Raji (cell line): ENCODE results near the gene IFNA8.

ENCODE experiments used
- POLR2A ChIP-seq: IDR thresholded peaks from 2 replicates; pipeline ENCODE4 v1.6.1; 2011; ENCODE audit warnings: low read depth, low read length, control low read depth; ENCODE audit not compliant: insufficient read depth

Gene IFNA8

GRCh38 chr9:21408817-21409216 is at the start of gene IFNA8:
IFNA8 (plus strand) TSS chr9:21409117; CDS start chr9:21409177, 60 bp downstream.
- no peak for TF ChIP-seq POLR2A

DNA sequence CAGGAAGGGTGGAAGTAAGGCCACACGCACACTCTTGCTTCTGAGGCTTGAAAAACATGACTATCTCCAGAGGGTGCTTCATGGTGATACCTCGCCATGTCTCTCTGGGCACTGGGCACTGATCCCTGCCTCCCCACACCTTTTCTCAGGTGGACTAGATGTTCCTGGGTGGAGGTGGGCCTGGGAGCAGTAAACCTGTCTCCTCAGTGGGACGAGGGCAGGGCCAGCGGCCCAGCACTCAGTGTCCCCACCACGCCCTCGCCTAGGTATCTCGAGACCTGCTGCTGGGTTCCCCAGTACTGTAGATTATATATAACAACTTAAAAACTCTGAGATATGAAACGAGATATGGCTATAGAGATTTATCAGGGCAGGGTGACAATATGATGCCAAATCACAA is 46.6 kb upstream of the IFNA8 start:
- no peak for TF ChIP-seq POLR2A

GRCh38 chr9:21367957-21368356 is 41.0 kb upstream of the IFNA8 start, which contains the start of gene IFNA13:
IFNA13 (minus strand) TSS chr9:21368057; CDS start chr9:21368010, 47 bp downstream.
- no peak for TF ChIP-seq POLR2A

DNA sequence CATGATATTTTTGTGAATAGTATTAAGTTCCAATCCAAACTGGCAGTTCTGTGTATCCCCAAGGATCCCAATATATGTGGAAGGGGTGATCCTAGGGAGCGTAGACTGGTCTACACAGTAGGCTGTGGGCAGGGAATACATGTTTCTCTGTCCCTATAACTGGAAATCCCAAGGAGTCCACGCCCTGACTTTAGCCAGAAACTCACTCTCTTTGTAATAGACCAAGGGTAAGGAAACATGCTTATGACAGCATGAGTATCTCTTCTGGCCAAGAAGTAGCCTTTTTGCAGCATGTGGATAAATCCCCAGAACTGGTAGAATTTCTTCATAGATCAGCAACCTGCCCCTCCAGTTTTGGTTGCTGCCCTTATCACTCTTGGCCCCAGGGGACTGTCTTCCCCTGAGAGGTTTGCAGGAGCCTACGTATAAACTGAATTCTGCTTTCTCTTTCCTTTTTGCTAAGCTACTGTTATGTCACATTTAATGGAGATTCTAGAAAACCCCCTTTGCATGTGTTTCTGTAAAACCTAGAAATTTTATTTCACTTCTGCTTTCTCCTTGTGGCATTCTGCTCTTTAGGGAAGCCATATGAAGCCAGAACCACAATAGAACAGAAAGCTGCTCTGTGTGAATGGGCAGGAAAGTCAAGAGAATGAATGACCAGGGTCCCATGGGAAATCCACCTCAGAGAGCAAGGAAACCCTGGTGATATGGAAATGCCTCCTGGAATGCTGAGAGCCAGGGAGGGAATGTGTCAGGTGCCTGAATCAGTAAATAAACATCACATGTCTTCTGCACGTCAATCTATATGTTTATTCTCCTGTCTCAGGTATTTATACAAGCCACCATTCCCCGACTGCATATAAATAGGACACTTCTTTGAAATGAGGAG is 27.2 kb upstream of the IFNA8 start:
- no peak for TF ChIP-seq POLR2A

DNA sequence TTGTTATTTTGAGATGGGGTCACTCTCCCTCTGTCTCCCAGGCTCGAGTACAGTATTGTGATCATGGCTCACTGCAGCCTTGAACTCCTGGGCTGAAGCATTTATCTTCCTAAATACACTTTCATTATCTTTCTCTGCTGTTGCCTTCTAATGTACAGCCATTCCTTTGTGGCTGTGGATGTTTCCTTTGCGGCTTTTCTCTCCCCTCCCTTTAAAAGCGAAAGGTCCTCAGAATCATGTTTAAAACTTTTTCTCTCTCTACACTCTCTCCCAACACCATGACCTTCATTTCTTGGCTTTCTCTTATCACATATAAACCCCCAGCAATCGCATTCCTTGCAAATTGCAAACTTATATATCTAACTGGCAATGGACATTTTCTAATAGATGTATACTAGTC is 25.3 kb upstream of the IFNA8 start:
- TF ChIP-seq POLR2A, result no peak

DNA sequence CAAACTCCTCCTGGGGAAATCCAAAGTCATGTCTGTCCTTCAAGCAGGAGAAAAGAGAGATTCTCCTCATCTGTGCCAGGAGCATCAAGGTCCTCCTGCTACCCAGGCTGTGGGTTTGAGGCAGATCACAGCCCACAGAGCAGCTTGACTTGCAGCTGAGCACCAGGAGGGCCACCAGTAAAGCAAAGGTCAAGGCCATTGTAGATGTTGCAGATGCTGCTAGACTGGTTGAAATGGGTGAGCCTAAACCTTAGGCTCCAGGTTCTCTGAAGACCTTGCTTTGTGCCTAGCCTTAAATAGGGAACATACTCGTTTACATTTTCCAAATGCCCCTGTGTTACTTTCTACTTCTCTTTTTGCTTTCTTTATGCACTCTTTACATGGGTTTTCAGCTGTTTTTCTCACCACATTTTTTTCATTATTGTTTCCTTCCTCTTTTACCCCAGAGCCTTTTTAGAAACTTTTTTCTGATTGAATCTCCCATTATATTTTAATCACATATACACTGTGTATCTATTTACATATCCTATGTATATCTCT is 23.7 kb upstream of the IFNA8 start, which contains the start of gene IFNA2:
Gene IFNA2 (minus strand): TSS at position 268 of the 540 bp plus-strand sequence. CDS start 69 bp downstream, at position 199.
- no peak for TF ChIP-seq POLR2A

DNA sequence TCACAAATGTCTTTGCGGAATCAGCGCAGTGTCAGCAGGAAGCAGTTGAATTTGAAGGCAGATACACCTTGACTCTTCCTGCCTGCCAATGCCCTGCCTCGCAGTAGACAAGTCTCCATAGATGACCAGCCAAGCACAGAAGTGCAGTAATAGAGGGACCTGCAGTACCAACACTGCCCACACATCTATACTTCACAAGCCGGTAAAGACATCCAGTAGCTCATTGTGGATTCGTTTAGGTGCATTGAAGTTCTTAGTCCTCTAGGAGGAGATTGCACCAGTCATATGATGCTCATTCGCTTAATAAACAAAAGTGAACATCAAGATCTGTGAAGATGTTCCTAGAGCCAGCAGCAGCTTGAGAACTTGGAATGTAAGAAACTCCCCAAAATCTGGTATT is 16.6 kb upstream of the IFNA8 start:
- no peak for TF ChIP-seq POLR2A

DNA sequence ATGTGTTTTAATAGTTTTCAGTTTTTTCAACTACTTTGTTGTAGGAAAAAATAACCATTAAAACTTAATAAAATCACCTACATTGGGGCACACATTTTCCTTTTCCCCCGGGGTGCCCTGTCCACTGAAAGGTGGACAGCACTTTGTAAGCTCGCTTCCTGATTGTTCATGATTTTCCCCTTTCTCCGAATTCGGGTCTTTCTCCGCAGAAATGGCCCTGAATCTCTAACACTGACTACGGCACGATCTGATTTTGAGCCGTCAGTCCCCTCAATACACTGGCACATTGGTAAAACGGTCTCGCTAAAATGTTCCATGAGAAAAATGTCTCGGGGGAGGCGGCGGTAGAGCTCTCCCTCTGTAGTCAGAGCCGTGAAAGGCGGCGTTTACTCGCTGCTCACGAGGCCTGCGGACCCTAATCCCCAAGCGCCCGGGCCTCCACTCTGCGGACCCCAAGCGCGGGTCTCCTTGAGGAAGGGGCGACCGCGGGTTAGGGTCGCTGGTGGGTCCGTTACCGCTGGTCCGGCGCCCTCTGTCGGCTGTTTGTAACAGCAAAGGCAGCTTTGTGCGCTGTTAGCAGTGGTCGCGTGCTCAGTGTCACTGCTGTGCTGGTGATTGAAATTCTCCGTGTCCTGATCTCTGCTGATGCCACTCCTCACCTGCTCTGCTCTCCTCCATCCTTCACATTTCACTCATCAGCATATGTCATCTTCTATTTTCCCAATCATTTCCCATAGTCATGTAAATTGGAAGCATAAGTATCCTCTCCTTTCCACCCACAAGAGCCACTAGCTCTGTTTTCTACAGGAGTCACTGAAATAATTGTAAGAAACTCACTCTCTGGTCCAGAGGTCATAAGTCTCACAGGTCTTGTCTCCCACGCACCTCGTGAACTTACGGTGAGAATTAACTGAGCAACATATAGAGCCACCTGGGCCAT is 12.9 kb upstream of the IFNA8 start:
- no peak for TF ChIP-seq POLR2A

- no peak for TF ChIP-seq POLR2A
Measured at GRCh38 chr9:21398955-21399489, 9.9 kb upstream of the IFNA8 start.

- no peak for TF ChIP-seq POLR2A
Measured at GRCh38 chr9:21399956-21400355, 9.0 kb upstream of the IFNA8 start.

GRCh38 chr9:21402386-21403251 is 6.3 kb upstream of the IFNA8 start:
- no peak for TF ChIP-seq POLR2A

GRCh38 chr9:21404146-21404545 is 4.8 kb upstream of the IFNA8 start:
- TF ChIP-seq POLR2A, result no peak

DNA sequence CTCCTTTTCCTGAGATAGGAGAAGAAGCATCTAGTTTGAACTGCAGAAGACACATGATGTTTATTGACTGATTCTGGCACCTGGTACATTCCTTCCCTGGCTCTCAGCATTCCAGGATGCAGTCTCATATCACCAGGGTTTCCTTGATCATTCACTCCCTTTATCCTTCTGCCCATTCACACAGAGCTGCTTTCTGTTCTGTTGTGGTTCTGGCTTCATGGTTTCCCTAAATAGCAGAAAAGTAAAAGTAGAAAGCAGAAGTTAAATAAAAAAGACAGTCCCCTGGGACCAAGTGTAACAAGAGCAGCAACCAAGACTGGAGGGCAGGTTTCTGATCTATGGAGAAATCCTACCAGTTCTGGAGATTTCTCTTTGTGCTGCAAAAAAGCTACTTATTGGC is 3.2 kb downstream of the IFNA8 start:
- no peak for TF ChIP-seq POLR2A

DNA sequence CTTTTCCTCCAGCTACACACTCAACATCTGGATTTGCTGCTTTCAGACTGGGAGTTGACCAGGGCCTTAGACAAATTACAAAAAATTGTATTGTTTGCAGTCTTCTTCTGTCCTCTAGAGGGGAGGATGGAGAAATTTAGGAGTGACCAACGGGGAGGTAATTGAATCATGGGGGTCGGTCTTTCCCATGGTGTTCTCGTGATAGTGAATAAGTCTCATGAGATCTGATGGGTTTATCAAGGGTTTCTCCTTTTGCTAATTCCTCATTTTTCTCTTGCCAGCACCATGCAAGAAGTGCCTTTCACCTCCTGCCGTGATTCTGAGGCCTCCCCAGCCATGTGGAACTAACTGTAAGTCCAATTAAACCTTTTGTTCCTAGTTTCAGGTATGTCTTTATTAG is 4.2 kb downstream of the IFNA8 start:
- TF ChIP-seq POLR2A, result no peak

DNA sequence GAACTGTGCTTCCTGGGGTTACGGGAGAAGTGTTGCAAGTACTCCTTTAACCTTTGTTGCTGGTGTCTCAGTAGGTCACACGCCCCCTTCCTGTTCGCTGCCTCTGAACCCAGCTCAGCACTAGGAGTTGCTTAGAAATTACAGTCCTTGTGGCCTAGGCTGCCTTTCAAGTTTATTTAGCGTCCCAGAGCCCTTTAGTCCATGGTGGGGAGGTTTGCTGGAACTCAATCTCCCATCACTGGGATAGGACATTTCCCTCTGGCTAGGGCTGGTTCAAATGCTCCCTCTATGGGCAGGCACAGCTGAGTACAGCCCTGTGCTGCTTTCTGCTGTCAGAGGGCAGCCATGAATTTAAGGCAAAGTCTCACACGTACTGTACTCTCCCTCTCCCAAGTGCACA is 4.7 kb downstream of the IFNA8 start:
- no peak for TF ChIP-seq POLR2A
